KMS-11 (cell line): ENCODE data around the gene CDX1.

Experiments used
- H2AFZ ChIP-seq: fragments of 200-600 bp; sonication (generic); 2 replicates; pipeline ENCODE4 v1.6.1; 2016; ENCODE audit warnings: antibody characterized with exemption, mixed run types, low read depth
- H3K27ac ChIP-seq: fragments of 200-600 bp; sonication (generic); 2 replicates; pipeline ENCODE4 v1.6.1; 2016; ENCODE audit warnings: mild to moderate bottlenecking, mixed run types
- H3K27me3 ChIP-seq: fragments of 200-600 bp; sonication (generic); 2 replicates; pipeline ENCODE4 v1.6.1; 2017; ENCODE audit warnings: mild to moderate bottlenecking, low read depth, mixed run types, moderate library complexity; ENCODE audit not compliant: insufficient read depth
- H3K36me3 ChIP-seq: fragments of 200-600 bp; sonication (generic); 2 replicates; pipeline ENCODE4 v1.6.1; 2017; ENCODE audit warnings: mild to moderate bottlenecking, mixed run types; ENCODE audit not compliant: insufficient read depth
- H3K4me1 ChIP-seq: fragments of 200-600 bp; sonication (generic); 2 replicates; pipeline ENCODE4 v1.6.1; 2016; ENCODE audit warnings: mild to moderate bottlenecking, low read depth, mixed run types; ENCODE audit not compliant: poor library complexity, severe bottlenecking
- H3K4me2 ChIP-seq: fragments of 200-600 bp; sonication (generic); 2 replicates; pipeline ENCODE4 v1.7.0; 2016; ENCODE audit warnings: mild to moderate bottlenecking, mixed run types
- H3K4me3 ChIP-seq: fragments of 200-600 bp; sonication (generic); IDR thresholded peaks from 2 replicates; pipeline ENCODE4 v1.6.1; 2017; ENCODE audit warnings: low read depth, low read length, mixed read lengths; ENCODE audit not compliant: insufficient read depth
- H3K79me2 ChIP-seq: fragments of 200-600 bp; sonication (generic); 2 replicates; pipeline ENCODE4 v1.6.1; 2016; ENCODE audit warnings: low read depth, mixed run types; ENCODE audit not compliant: insufficient read depth
- H3K9ac ChIP-seq: fragments of 200-600 bp; sonication (generic); 2 replicates; pipeline ENCODE4 v1.6.1; 2016; ENCODE audit warnings: mild to moderate bottlenecking, mixed run types
- H4K20me1 ChIP-seq: fragments of 200-600 bp; sonication (generic); 2 replicates; pipeline ENCODE4 v1.6.1; 2016; ENCODE audit warnings: mild to moderate bottlenecking, mixed run types; ENCODE audit not compliant: insufficient read depth
- CTCF ChIP-seq: fragments of 200-600 bp; sonication (generic); conservative IDR thresholded peaks from 2 replicates; pipeline ENCODE4 v1.6.1; 2017; ENCODE audit warnings: low read depth, mild to moderate bottlenecking, antibody characterized with exemption, low read length, moderate library complexity, mixed read lengths

CDX1 gene

DNA sequence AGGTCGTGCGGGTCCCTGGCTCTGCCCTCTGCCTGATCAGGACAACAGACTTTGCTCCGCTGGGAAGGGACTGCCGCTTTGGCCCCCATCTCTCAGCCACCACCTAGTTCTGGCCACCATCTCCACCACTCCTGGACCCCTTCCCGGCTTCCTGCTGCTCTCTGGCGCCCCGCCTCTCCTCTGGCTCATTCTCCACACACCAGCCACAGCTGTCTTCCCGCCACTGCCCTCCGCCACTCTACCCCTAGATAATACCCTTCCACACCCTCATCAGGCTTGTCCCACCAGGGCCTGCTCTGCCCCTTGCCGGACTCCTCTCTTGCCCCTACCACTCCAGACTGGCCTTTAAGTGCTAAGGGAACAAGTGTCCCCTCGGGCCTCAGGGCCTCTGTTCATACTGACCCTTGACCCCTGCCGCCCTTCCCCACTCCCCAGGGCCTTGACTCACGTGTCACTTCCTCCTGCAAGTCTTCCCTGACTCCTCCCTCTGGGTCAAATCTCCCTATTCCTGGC lies 3.0 kb upstream of the CDX1 start:
- Histone ChIP-seq H3K79me2 (no peaks in the 10 kb centered on the region), H3K27ac (no peak overlapping the region), H3K4me2 (no peak overlapping the region), H4K20me1 (no peaks in the 10 kb centered on the region), H3K27me3 (no peaks in the 10 kb centered on the region), H3K4me3 (no peak overlapping the region), H2AFZ (no peak overlapping the region), H3K4me1 (peaks cover 10% of the 10 kb centered on the region), H3K9ac (no peak overlapping the region), H3K36me3 (no peaks in the 10 kb centered on the region)
- TF ChIP-seq CTCF = no peak

- Histone ChIP-seq H3K4me2 (no peak overlapping the region), H3K4me1 (peaks cover 14% of the 10 kb centered on the region), H3K4me3 (no peak overlapping the region), H3K9ac (no peak overlapping the region), H3K79me2 (no peaks in the 10 kb centered on the region), H3K27me3 (no peaks in the 10 kb centered on the region), H3K27ac (no peak overlapping the region), H3K36me3 (no peaks in the 10 kb centered on the region), H4K20me1 (no peaks in the 10 kb centered on the region), H2AFZ (no peak overlapping the region)
- TF ChIP-seq CTCF = no peak
Observed at GRCh38 chr5:150164211-150164980, 2.2 kb upstream of the CDX1 start.

- no peak for TF ChIP-seq CTCF
- no peak overlapping the region for H3K4me2 ChIP-seq
- no peaks in the 10 kb centered on the region for H3K36me3 ChIP-seq
- H3K79me2 ChIP-seq = no peaks in the 10 kb centered on the region
- H3K9ac ChIP-seq = no peak overlapping the region
- no peaks in the 10 kb centered on the region for H4K20me1 ChIP-seq
- peaks cover 14% of the 10 kb centered on the region for H3K4me1 ChIP-seq
- H3K27ac ChIP-seq = no peak overlapping the region
- no peak overlapping the region for H3K4me3 ChIP-seq
- H2AFZ ChIP-seq = no peak overlapping the region
- H3K27me3 ChIP-seq = no peaks in the 10 kb centered on the region
Observed at GRCh38 chr5:150166037-150166649, 435 bp upstream of the CDX1 start.

GRCh38 chr5:150167512-150167850 lies 903 bp downstream of the CDX1 start:
- Histone ChIP-seq H3K4me2 (no peak overlapping the region), H3K9ac (no peak overlapping the region), H3K36me3 (no peaks in the 10 kb centered on the region), H4K20me1 (no peaks in the 10 kb centered on the region), H3K4me3 (no peak overlapping the region), H3K27ac (no peak overlapping the region), H2AFZ (no peak overlapping the region), H3K79me2 (no peaks in the 10 kb centered on the region), H3K27me3 (no peaks in the 10 kb centered on the region), H3K4me1 (peaks cover 14% of the 10 kb centered on the region)
- TF ChIP-seq CTCF = no peak
